Liver (tissue), 3 donors: Measurements from ENCODE around the gene TMEM200A.

Source experiments
- ATF3 ChIP-seq: IDR thresholded peaks from 2 replicates; pipeline ENCODE4 v1.6.1; 2016; ENCODE audit warnings: antibody characterized with exemption
- EGR1 ChIP-seq, 2 donors: IDR thresholded peaks; 2 replicates each; pipeline ENCODE4 v1.6.1; 2016 to 2018; ENCODE audit warnings: antibody characterized with exemption in 2 of 2, low read depth in 2 of 2
- FOXA1 ChIP-seq: IDR thresholded peaks from 2 replicates; pipeline ENCODE4 v1.6.1; 2016; ENCODE audit warnings: antibody characterized with exemption
- FOXA2 ChIP-seq: IDR thresholded peaks from 2 replicates; pipeline ENCODE4 v1.6.1; 2016; ENCODE audit warnings: antibody characterized with exemption
- GABPA ChIP-seq, 2 donors: IDR thresholded peaks in 1 of 2; conservative IDR thresholded peaks in 1 of 2; 2 replicates each; pipeline ENCODE4 v1.6.1; 2016; ENCODE audit warnings: antibody characterized with exemption in 2 of 2, mild to moderate bottlenecking in 1 of 2, moderate library complexity in 1 of 2
- MAX ChIP-seq: IDR thresholded peaks from 2 replicates; pipeline ENCODE4 v1.6.1; 2016; ENCODE audit warnings: antibody characterized with exemption
- RAD21 ChIP-seq, 2 donors: IDR thresholded peaks; 2 replicates each; pipeline ENCODE4 v1.6.1; 2016; ENCODE audit warnings: antibody characterized with exemption in 2 of 2, mild to moderate bottlenecking in 2 of 2
- REST ChIP-seq: IDR thresholded peaks from 2 replicates; pipeline ENCODE4 v1.6.1; 2016; ENCODE audit warnings: antibody characterized with exemption, mild to moderate bottlenecking
- RXRA ChIP-seq, 2 donors: IDR thresholded peaks; 2 replicates each; pipeline ENCODE4 v1.6.1; 2017 to 2018; ENCODE audit warnings: antibody characterized with exemption in 2 of 2, mild to moderate bottlenecking in 1 of 2
- SP1 ChIP-seq: IDR thresholded peaks from 2 replicates; pipeline ENCODE4 v1.6.1; 2018; ENCODE audit warnings: antibody characterized with exemption, mild to moderate bottlenecking
- YY1 ChIP-seq: IDR thresholded peaks from 2 replicates; pipeline ENCODE4 v1.6.1; 2016; ENCODE audit warnings: antibody characterized with exemption, mild to moderate bottlenecking
- ZBTB33 ChIP-seq: IDR thresholded peaks from 2 replicates; pipeline ENCODE4 v1.6.1; 2016; ENCODE audit warnings: antibody characterized with exemption
- TF ChIP-seq, protein P1 (sequence below): fragments of 150-350 bp; IDR thresholded peaks from 2 replicates; pipeline ENCODE4 v1.5.1; 2017; ENCODE audit warnings: improper control_type of control experiment, low read depth, low read length; ENCODE audit not compliant: missing input control
- donor health status: healthy.
- donor health status: healthy.

DNA sequence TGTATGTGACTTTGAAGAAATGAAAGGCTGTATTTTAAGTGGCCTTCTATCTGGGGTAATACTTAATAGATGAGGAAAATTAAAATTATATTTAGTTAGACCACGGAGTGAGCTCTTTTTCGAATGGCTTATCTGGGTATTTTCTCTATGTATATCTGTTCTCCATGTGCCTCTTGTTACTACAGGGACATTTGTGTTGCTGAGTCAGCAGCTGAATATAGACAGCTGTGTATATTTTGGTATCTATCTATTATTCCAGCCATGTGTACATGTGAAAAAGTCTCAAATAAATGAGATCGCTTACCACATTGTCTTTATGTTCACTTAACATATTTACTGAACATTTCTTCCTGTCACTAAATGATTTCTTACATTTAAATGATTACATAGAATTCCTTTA is 57.2 kb downstream of the TMEM200A start:
- no peak for TF ChIP-seq YY1
- TF ChIP-seq, protein P1, sequence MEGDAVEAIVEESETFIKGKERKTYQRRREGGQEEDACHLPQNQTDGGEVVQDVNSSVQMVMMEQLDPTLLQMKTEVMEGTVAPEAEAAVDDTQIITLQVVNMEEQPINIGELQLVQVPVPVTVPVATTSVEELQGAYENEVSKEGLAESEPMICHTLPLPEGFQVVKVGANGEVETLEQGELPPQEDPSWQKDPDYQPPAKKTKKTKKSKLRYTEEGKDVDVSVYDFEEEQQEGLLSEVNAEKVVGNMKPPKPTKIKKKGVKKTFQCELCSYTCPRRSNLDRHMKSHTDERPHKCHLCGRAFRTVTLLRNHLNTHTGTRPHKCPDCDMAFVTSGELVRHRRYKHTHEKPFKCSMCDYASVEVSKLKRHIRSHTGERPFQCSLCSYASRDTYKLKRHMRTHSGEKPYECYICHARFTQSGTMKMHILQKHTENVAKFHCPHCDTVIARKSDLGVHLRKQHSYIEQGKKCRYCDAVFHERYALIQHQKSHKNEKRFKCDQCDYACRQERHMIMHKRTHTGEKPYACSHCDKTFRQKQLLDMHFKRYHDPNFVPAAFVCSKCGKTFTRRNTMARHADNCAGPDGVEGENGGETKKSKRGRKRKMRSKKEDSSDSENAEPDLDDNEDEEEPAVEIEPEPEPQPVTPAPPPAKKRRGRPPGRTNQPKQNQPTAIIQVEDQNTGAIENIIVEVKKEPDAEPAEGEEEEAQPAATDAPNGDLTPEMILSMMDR, result no peak
- no peak for TF ChIP-seq SP1
- no peak for TF ChIP-seq ZBTB33
- TF ChIP-seq EGR1 (IDR thresholded peaks at IDR 0.05; ENCODE audit: low read depth in 2 of 2), result no peak
- TF ChIP-seq FOXA2, result no peak
- TF ChIP-seq RAD21 (IDR thresholded peaks at IDR 0.05), result no peak
- no peak for TF ChIP-seq FOXA1
- no peak for TF ChIP-seq RXRA (IDR thresholded peaks at IDR 0.05)
- TF ChIP-seq MAX, result no peak
- TF ChIP-seq GABPA (IDR thresholded peaks at IDR 0.05 in 1 of 2, conservative IDR thresholded peaks at IDR 0.05 in 1 of 2), result no peak
- TF ChIP-seq ATF3, result no peak
- TF ChIP-seq REST, result no peak
